ENCODE results near the gene TSPAN1. TPM values are rescaled to one million over a fixed set of nuclear protein-coding genes. Genes with fewer than 3 reads are reported as not detected.

Gene TSPAN1
- total RNA-seq = 1 to 10 TPM in 1 of 2 donors, under 1 TPM in 1; 0.66 to 5.2 TPM

- ATAC-seq (peak; percentile 34), DNase-seq (no peak)
- H3K4me1 ChIP-seq = peaks cover 20% of the 10 kb centered on the region
- intact Hi-C loops (cut with DNase I) = loop anchor here (5.0 kb wide), 1 partner anchor 137 kb away; no protein-coding TSS in a partner anchor
- WGBS, 2 donors = 42 to 58% methylated on average over 10 to 11 of the region's 11 CpGs
- no peak within 1 kb of the TSS for H3K4me3 ChIP-seq
- peak within 1 kb of the TSS in 1 of 4 donors; percentile 43 for H3K27ac ChIP-seq
- H3K27me3 ChIP-seq = no peaks in the 10 kb centered on the region
- no peak for TF ChIP-seq CTCF (IDR thresholded peaks at IDR 0.05)
- no peak for TF ChIP-seq POLR2A (IDR thresholded peaks at IDR 0.05)
- no peaks in the 10 kb centered on the region for H3K9me3 ChIP-seq
- H3K36me3 ChIP-seq (replicated peaks in 1 of 2; ENCODE audit: insufficient read depth in 1 of 2, low read depth in 2 of 2) = no peaks in the 10 kb centered on the region
Measured at GRCh38 chr1:46174448-46175231, at the start of gene TSPAN1. Gene TSPAN1, plus strand, starts transcription at chr1:46175087. Its CDS starts 6,021 bp downstream, at chr1:46181108.

- peaks cover 0 to 10% of the 10 kb centered on the region in 2 donors for H3K27me3 ChIP-seq
- TF ChIP-seq CTCF (IDR thresholded peaks at IDR 0.05) = no peak
- no peak for TF ChIP-seq POLR2A (IDR thresholded peaks at IDR 0.05)
- H3K4me1 ChIP-seq = peaks cover 5% of the 10 kb centered on the region
- H3K9me3 ChIP-seq = no peaks in the 10 kb centered on the region
- ATAC-seq = no peak
- WGBS, 2 donors = 81% methylated on average over 3 of the region's 3 CpGs
- H3K27ac ChIP-seq = no peak overlapping the region
- no peak for DNase-seq
- no peak overlapping the region for H3K4me3 ChIP-seq
- intact Hi-C loops (cut with DNase I) = no loop called here
- no peaks in the 10 kb centered on the region for H3K36me3 ChIP-seq (replicated peaks in 1 of 2; ENCODE audit: insufficient read depth in 1 of 2, low read depth in 2 of 2)
Measured at GRCh38 chr1:46128344-46128743, 46.5 kb upstream of the TSPAN1 start.

- no peak for ATAC-seq
- DNase-seq = no peak
- Histone ChIP-seq H3K27ac (no peak overlapping the region), H3K9me3 (no peaks in the 10 kb centered on the region), H3K4me1 (peaks cover 11% of the 10 kb centered on the region), H3K36me3 (replicated peaks in 1 of 2; ENCODE audit: insufficient read depth in 1 of 2, low read depth in 2 of 2) (no peaks in the 10 kb centered on the region), H3K4me3 (no peak overlapping the region), H3K27me3 (peaks cover 0 to 10% of the 10 kb centered on the region in 2 donors)
- TF ChIP-seq CTCF (IDR thresholded peaks at IDR 0.05) (no peak), POLR2A (IDR thresholded peaks at IDR 0.05) (no peak)
- intact Hi-C loops (cut with DNase I) = no loop called here
- WGBS, 2 donors = 53 to 70% methylated on average over 1 of the region's 1 CpG
Measured at GRCh38 chr1:46130121-46130520, 44.8 kb upstream of the TSPAN1 start.

- no peak overlapping the region for H3K4me3 ChIP-seq
- intact Hi-C loops (cut with DNase I) = no loop called here
- H3K4me1 ChIP-seq = peaks cover 11% of the 10 kb centered on the region
- TF ChIP-seq CTCF (IDR thresholded peaks at IDR 0.05) (no peak), POLR2A (IDR thresholded peaks at IDR 0.05) (no peak)
- ATAC-seq (no peak), DNase-seq (no peak)
- H3K36me3 ChIP-seq (replicated peaks in 1 of 2; ENCODE audit: insufficient read depth in 1 of 2, low read depth in 2 of 2) = no peaks in the 10 kb centered on the region
- no peak overlapping the region for H3K27ac ChIP-seq
- peaks cover 0 to 10% of the 10 kb centered on the region in 2 donors for H3K27me3 ChIP-seq
- no peaks in the 10 kb centered on the region for H3K9me3 ChIP-seq
- 21 to 24% methylated on average over 5 of the region's 5 CpGs for WGBS, 2 donors
Measured at GRCh38 chr1:46130606-46131005, 44.3 kb upstream of the TSPAN1 start.

GRCh38 chr1:46131093-46131492 lies 43.8 kb upstream of the TSPAN1 start:
- no peak for ATAC-seq
- Histone ChIP-seq H3K27me3 (peaks cover 0 to 10% of the 10 kb centered on the region in 2 donors), H3K36me3 (replicated peaks in 1 of 2; ENCODE audit: insufficient read depth in 1 of 2, low read depth in 2 of 2) (no peaks in the 10 kb centered on the region), H3K4me3 (no peak overlapping the region), H3K27ac (no peak overlapping the region), H3K4me1 (peaks cover 11% of the 10 kb centered on the region), H3K9me3 (no peaks in the 10 kb centered on the region)
- intact Hi-C loops (cut with DNase I) = no loop called here
- no peak for DNase-seq
- 5 to 11% methylated on average over 10 of the region's 10 CpGs for WGBS, 2 donors
- TF ChIP-seq POLR2A (IDR thresholded peaks at IDR 0.05) (no peak), CTCF (IDR thresholded peaks at IDR 0.05) (no peak)

All from body of pancreas (tissue), 4 donors.